Lung (tissue), 12 donors: ENCODE measurements around the gene RNF215. TPM values are rescaled to one million over a fixed set of nuclear protein-coding genes. Genes with fewer than 3 reads are reported as not detected.

Experiments
- ATAC-seq: fragments of 200-7000 bp; cut with Tn5 transposase; one replicate; pipeline ENCODE4 v1.9.1; 2020; ENCODE audit warnings: moderate number of reproducible peaks; ENCODE audit not compliant: insufficient read depth, low FRiP score
- DNase-seq, 3 donors: peaks; one replicate each; pipeline ENCODE4 v3.0.0-alpha.2; 2013 to 2017
- H3K27ac ChIP-seq, 2 donors: one replicate each; pipeline ENCODE4 v1.5.1; 2013; ENCODE audit warnings: mild to moderate bottlenecking in 2 of 2, moderate library complexity in 2 of 2, control low read depth in 1 of 2, inconsistent platforms in 1 of 2, low read depth in 1 of 2, low read length in 1 of 2
- H3K27me3 ChIP-seq, 3 donors: one replicate each; pipeline ENCODE4 v1.5.1; 2013; ENCODE audit warnings: low read length in 2 of 3; ENCODE audit not compliant: control insufficient read depth in 3 of 3, insufficient read depth in 3 of 3
- H3K36me3 ChIP-seq, 4 donors: one replicate each; pipeline ENCODE4 v1.5.1; 2013; ENCODE audit warnings: low read length in 4 of 4, mild to moderate bottlenecking in 1 of 4, moderate library complexity in 1 of 4; ENCODE audit not compliant: control insufficient read depth in 4 of 4, insufficient read depth in 4 of 4
- H3K4me1 ChIP-seq, 5 donors: one replicate each; pipeline ENCODE4 v1.5.1; 2013; ENCODE audit warnings: low read length in 5 of 5, mild to moderate bottlenecking in 2 of 5, moderate library complexity in 1 of 5; ENCODE audit not compliant: control insufficient read depth in 5 of 5, insufficient read depth in 5 of 5
- H3K4me3 ChIP-seq: one replicate; pipeline ENCODE4 v1.5.1; 2013; ENCODE audit warnings: mild to moderate bottlenecking, control low read depth, moderate library complexity
- H3K9ac ChIP-seq, 2 donors: one replicate each; pipeline ENCODE4 v1.5.1; 2013; ENCODE audit warnings: low read length in 2 of 2, control low read depth in 1 of 2; ENCODE audit not compliant: insufficient read depth in 1 of 2
- H3K9me3 ChIP-seq, 4 donors: one replicate each; pipeline ENCODE4 v1.5.1; 2013; ENCODE audit warnings: low read length in 3 of 4, mild to moderate bottlenecking in 1 of 4, moderate library complexity in 1 of 4; ENCODE audit not compliant: control insufficient read depth in 4 of 4, insufficient read depth in 3 of 4
- CTCF ChIP-seq: IDR thresholded peaks from 2 replicates; pipeline ENCODE4 v1.5.1; 2012; ENCODE audit warnings: mild to moderate bottlenecking; ENCODE audit errors: control extremely low read depth, extremely low read depth
- WGBS, 2 donors: extraction: QIAGEN DNeasy Blood & Tissue Kit; methylation state at CpG; one replicate each; pipeline ENCODE4 v1.1.7; 2013; 5-methylcytosine and 5-hydroxymethylcytosine counted together
- polyA plus RNA-seq, 2 donors: library from polyadenylated mRNA; stranded (reverse); fragments of 200-250 nt; gene quantifications; one replicate each; pipeline ENCODE4 v1.2.1, GENCODE V29; 2013
- total RNA-seq, 2 donors: library from RNA; depleted of rRNA in 1 of 2; stranded (reverse); fragments of >200 nt in 1 of 2; gene quantifications; one replicate each; pipeline ENCODE4 v1.2.1, GENCODE V29; 2014 to 2021
- donor health status: control.
- donor health status: control.
- donor health status: Bipolar disorder and iron deficiency.
- donor health status: healthy.
- donor health status: DM: yes; HTN: yes; CAD: no.

RNF215 gene
- total and polyA plus RNA-seq, 4 donors = 8.5 to 19.7 (median 9.6) TPM

DNA sequence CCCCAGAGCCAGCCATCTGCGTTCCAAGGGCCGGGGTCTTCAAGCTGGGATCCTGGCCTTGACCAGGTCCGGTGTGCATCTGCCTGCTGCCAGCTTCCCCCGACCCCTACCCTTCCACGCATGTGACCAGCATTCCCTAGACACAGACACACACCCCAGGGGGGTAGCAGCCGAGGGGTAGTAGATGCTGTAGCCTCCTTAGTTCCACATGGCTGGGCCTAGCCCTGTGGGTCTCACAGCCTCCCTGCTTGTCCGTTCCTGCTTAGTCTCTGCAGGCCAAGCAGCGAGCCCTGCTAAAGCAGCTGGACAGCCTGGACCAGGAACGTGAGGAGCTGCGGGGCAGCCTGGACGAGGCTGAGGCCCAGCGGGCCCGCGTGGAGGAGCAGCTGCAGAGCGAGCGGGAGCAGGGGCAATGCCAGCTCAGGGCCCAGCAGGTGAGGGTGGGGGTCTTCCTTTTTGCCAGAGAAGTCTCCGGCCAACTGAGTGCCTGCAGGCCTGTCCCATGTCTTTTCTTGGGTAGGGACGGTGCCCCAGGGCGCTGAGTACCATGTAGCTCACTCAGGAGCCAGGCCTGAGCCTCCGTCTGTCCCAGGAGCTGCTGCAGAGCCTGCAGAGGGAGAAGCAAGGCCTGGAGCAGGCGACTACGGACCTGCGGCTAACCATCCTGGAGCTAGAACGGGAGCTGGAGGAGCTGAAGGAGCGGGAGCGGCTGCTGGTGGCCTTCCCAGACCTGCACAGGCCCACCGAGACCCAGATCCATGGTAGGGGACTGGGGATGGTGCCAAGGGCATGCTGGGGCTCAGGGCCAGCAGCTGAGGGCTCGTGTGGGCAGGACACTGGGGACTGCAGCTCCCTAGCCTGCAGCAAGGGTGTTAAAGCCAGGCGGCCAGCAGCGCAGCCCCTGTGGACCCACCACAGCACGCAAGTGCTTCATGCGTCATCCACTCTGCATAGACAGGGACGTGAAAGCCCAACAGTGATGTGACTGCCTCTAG lies 13.6 kb downstream of the RNF215 start:
- TF ChIP-seq CTCF = no peak
- WGBS, 2 donors = 86 to 90% methylated on average over 33 of the region's 33 CpGs
- ATAC-seq = no peak
- Histone ChIP-seq H3K27me3 (no peaks in the 10 kb centered on the region), H3K4me3 (no peak overlapping the region), H3K9me3 (no peaks in the 10 kb centered on the region), H3K9ac (no peak overlapping the region), H3K4me1 (peaks cover 0 to 2% (median 0%) of the 10 kb centered on the region in 5 donors), H3K36me3 (peaks cover 0 to 8% (median 4%) of the 10 kb centered on the region in 4 donors), H3K27ac (no peak overlapping the region)
- no peak for DNase-seq

DNA sequence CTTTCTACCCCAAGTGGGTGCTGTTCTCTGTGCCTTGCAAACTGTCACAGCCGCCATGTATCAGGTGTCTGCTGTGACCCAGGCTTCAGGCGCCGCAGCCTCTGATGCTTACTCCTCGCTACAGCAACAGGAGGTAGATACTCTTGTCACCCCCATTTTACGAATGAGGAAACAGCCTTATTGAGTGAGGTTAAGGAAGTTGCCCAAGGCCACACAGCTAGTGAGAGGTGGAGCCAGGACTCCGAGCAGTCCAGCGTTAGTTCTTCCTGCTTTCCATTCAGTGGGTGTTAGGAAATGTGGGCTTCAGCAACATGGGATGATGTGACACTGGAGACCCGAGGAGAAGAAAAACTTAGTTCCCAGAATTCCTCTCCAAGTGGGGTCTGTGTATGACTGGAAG lies 14.3 kb downstream of the RNF215 start:
- H3K27ac ChIP-seq = no peak overlapping the region
- no peak for DNase-seq
- 26 to 52% methylated on average over 8 of the region's 8 CpGs for WGBS, 2 donors

GRCh38 chr22:30371981-30372380 lies 15.2 kb downstream of the RNF215 start:
- Histone ChIP-seq H3K9ac (no peak overlapping the region), H3K36me3 (peaks cover 0 to 8% (median 0%) of the 10 kb centered on the region in 4 donors), H3K4me1 (peaks cover 0 to 2% (median 0%) of the 10 kb centered on the region in 5 donors), H3K27me3 (no peaks in the 10 kb centered on the region), H3K9me3 (no peaks in the 10 kb centered on the region), H3K4me3 (no peak overlapping the region), H3K27ac (no peak overlapping the region)
- TF ChIP-seq CTCF = no peak
- DNase-seq (no peak), ATAC-seq (no peak)
- WGBS, 2 donors = 90% methylated on average over 13 of the region's 13 CpGs

More for the DNA sequence above, 14.3 kb downstream of the RNF215 start:
- no peak for TF ChIP-seq CTCF
- no peak for ATAC-seq
- Histone ChIP-seq H3K9me3 (no peaks in the 10 kb centered on the region), H3K4me1 (peaks cover 0 to 2% (median 0%) of the 10 kb centered on the region in 5 donors), H3K9ac (no peak overlapping the region), H3K4me3 (no peak overlapping the region), H3K27me3 (no peaks in the 10 kb centered on the region), H3K36me3 (peaks cover 0 to 8% (median 4%) of the 10 kb centered on the region in 4 donors)
